Brain microvascular endothelial cell (primary cell): Measurements from ENCODE around the gene SLC8A1.

ENCODE experiments used
- DNase-seq: peaks from one replicate; pipeline ENCODE4 v3.0.0-alpha.2; 2020
- H3K27ac ChIP-seq: fragments of 250-450 bp; sonication (Bioruptor Pico); 2 replicates; pipeline ENCODE4 v1.5.1; 2020; ENCODE audit warnings: mild to moderate bottlenecking, moderate library complexity
- H3K27me3 ChIP-seq: fragments of 250-450 bp; sonication (Bioruptor Pico); replicated peaks from 2 replicates; pipeline ENCODE4 v1.5.1; 2020; ENCODE audit warnings: mild to moderate bottlenecking
- H3K36me3 ChIP-seq: fragments of 250-450 bp; sonication (Bioruptor Pico); replicated peaks from 2 replicates; pipeline ENCODE4 v1.5.1; 2020; ENCODE audit warnings: mild to moderate bottlenecking
- H3K4me3 ChIP-seq: 2 replicates; pipeline ENCODE4 v1.5.1; 2011; ENCODE audit warnings: low read depth, mild to moderate bottlenecking, control low read depth, low read length, moderate library complexity
- CTCF ChIP-seq: IDR thresholded peaks from 2 replicates; pipeline ENCODE4 v1.5.1; 2011; ENCODE audit warnings: low read depth, mild to moderate bottlenecking, moderate library complexity, low read length, control low read depth, inconsistent platforms; ENCODE audit errors: missing control alignments
- in situ Hi-C: cut with HindIII; loops from 2 replicates; pipeline ENCODE4 v1.10.0; 2017; ENCODE audit warnings: low sequenced_read_pairs, low pct_ligation_motif_present

Gene SLC8A1

GRCh38 chr2:40197121-40197520 is 254.8 kb downstream of the SLC8A1 start:
- no peak for DNase-seq

GRCh38 chr2:40193670-40194026 is 258.2 kb downstream of the SLC8A1 start:
- DNase-seq, result no peak
- in situ Hi-C loops, result no loop called here
- Histone ChIP-seq H3K4me3 (no peak overlapping the region), H3K36me3 (no peaks in the 10 kb centered on the region), H3K27me3 (no peaks in the 10 kb centered on the region), H3K27ac (no peak overlapping the region)
- TF ChIP-seq CTCF, result no peak

More at GRCh38 chr2:40197121-40197520, 254.8 kb downstream of the SLC8A1 start:
- TF ChIP-seq CTCF, result no peak
- no peaks in the 10 kb centered on the region for H3K27me3 ChIP-seq
- no peaks in the 10 kb centered on the region for H3K36me3 ChIP-seq
- H3K4me3 ChIP-seq, result no peak overlapping the region
- H3K27ac ChIP-seq, result no peak overlapping the region
- in situ Hi-C loops, result no loop called here

DNA sequence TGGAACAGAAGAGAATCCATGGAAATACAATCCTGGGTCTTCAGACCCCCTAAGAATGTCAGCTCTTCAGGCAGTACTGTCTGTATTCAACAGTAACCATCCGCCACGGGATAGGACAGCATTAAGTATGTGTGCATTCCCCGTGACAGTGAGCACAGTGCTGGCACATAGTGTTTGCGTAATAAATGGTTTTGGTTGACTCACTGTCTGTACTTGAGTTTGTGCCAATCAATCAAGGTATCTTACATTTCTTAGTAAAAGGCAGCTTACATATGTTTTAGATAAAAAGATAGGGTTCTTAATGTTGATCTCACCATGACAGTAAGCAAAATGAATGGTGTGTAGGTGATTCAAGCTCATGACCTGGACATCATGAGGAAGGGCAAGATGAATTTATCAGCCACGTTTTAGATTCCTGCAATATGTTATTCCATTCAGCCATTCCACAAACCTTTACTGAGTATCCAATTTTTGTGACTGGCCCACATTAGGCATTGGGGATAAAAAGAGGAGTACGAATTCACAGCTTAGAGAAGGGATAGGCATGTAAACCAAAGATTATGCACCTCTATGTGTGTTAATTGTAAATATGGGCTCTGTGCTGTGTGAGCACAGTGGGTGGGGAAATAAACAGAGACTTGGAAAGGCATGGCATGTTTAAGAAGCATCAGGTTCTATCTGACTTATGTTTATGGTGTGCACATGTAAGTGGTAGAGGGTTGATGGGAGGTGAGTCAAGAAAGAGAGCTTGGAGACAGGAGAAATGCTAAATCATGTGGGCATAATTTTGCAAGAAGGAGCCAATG is 258.8 kb downstream of the SLC8A1 start:
- H3K4me3 ChIP-seq, result no peak overlapping the region
- no peak for TF ChIP-seq CTCF
- H3K27ac ChIP-seq, result no peak overlapping the region
- DNase-seq, result no peak
- no peaks in the 10 kb centered on the region for H3K36me3 ChIP-seq
- no peaks in the 10 kb centered on the region for H3K27me3 ChIP-seq
- in situ Hi-C loops, result no loop called here

DNA sequence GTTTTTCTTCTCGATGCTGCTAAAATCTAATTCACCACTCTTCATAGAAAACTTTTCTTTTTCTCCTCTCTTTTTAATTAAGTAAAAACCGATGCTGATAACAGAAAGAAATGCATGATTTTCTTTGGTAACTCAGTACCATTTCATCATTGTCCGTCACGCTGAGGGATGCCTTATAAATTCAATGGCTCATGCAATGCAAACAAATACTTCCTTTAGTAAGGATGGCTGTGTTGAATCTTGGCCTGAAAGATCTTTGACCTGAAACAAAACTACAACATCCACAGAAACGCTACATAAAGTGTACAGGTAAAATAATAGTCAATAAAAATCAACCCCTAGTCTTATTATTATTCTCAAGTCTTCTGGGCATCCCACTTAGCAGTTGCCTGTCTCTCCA is 261.4 kb downstream of the SLC8A1 start:
- no peak for TF ChIP-seq CTCF
- Histone ChIP-seq H3K36me3 (no peaks in the 10 kb centered on the region), H3K27ac (no peak overlapping the region), H3K4me3 (no peak overlapping the region), H3K27me3 (no peaks in the 10 kb centered on the region)
- no peak for DNase-seq
- in situ Hi-C loops, result no loop called here

DNA sequence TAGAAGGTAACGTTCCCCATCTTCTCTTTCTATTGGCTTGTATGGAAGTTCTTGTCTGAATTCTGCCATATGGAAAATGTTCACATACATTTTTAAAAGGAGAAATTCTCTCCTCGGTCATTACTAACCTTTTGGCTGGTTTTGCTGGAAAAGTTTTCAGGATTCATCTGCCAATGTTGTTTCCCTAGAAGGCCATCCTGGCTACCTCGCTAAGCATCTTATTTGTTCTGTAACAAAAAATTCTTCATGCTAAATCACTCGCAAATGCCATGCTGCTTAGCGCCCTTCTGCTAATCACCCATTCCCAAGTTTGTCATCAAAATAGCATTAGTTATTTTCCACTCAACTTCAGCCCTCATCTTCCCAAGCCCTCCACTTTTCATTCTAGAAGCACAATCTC is 262.0 kb downstream of the SLC8A1 start:
- H3K27ac ChIP-seq, result no peak overlapping the region
- no peak for TF ChIP-seq CTCF
- no peaks in the 10 kb centered on the region for H3K36me3 ChIP-seq
- in situ Hi-C loops, result no loop called here
- no peaks in the 10 kb centered on the region for H3K27me3 ChIP-seq
- DNase-seq, result no peak
- H3K4me3 ChIP-seq, result no peak overlapping the region

- H3K36me3 ChIP-seq, result no peaks in the 10 kb centered on the region
- H3K4me3 ChIP-seq, result no peak overlapping the region
- H3K27me3 ChIP-seq, result no peaks in the 10 kb centered on the region
- TF ChIP-seq CTCF, result no peak
- in situ Hi-C loops, result no loop called here
- DNase-seq, result no peak
- H3K27ac ChIP-seq, result no peak overlapping the region
Measured at GRCh38 chr2:40187054-40187453, 264.8 kb downstream of the SLC8A1 start.
